GM18868 (cell line): ENCODE data around the gene ADTRP.
"Not testable (repeated sequence)": the region's sequence is repeated elsewhere in the genome, so short reads cannot be mapped to it uniquely, and the experiment has no call there.

ENCODE experiments used
- ATAC-seq: cut with Tn5 transposase; IDR thresholded peaks from one replicate; pipeline ENCODE4 v1.9.1; 2021; ENCODE audit warnings: mild to moderate bottlenecking, moderate library complexity; ENCODE audit not compliant: unreplicated experiment

The ADTRP gene

GRCh38 chr6:11702500-11703130 is 76.0 kb downstream of the ADTRP start:
- ATAC-seq, result no peak

GRCh38 chr6:11702089-11702488 is 76.5 kb downstream of the ADTRP start:
- no peak for ATAC-seq

GRCh38 chr6:11701573-11701972 is 77.0 kb downstream of the ADTRP start:
- ATAC-seq, result no peak

DNA sequence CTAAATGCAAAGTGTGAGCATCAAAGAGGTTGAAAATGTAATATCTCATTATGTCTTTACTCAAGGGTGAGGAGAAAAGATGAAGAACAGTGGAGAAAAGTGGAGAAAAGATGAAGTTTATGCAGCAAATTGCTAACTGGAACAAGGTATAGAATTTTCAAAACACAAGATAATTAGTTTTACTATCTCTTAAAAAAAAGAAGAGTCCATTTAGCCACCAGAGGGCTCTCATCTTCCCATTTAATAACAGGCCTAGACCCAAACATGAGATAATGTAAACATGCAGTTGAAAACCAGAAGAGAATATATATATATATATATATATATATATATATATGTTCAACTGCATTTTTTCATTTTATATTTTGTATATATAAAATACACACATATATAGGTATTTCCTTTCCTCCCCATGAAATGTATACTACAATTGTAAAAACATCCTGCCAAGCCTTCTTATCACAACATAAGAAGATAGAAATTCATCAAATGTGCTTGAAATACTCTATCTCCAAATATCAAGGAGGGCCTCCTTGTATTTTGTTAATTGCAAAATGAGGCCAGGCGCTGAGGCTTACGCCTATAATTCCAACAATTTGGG is 78.4 kb downstream of the ADTRP start:
- ATAC-seq, result no peak

GRCh38 chr6:11699576-11699975 is 79.0 kb downstream of the ADTRP start:
- no peak for ATAC-seq

DNA sequence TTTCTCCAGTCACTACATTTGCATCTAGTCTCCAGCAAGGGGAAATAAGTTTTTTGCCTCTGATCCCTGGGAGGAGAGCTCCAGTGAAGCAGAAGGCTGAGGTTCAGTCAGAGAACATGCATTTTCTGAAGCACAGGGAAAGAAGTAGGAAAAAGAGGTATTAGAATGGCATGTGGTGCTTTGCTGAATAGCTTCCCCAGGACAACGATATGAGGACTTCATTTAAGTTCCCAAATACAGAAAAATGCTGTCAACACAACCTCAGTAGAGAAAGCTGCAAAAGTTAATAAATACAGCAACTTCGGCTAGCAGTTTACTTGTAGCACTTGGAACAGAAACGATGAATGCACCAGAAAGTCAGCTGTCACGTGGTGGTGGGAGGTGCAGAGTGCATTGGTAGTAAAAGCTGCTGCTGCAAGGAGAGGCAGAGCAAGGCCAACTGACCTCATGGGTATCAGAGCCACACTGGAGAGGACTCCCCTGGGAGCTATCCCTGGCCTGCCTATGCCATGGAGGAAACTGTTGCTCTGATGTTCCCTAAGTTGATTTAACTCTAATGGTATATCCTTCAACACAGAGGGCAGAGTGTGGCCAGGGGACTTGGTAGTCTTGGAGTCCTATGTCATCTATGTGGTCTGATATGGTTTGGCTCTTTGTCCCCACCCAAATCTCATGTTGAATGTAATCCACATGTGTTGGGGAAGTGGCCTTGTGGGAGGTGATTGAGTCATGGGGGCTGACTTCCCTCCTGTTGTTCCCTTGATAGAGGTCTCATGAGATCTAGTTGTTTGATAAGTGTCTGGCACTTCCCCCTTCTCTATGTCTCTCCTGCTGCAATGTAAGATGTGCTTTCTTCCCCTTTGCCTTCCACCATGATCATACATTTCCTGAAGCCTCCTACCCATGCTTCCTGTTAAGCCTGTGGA is 85.9 kb downstream of the ADTRP start:
- ATAC-seq, result no peak

DNA sequence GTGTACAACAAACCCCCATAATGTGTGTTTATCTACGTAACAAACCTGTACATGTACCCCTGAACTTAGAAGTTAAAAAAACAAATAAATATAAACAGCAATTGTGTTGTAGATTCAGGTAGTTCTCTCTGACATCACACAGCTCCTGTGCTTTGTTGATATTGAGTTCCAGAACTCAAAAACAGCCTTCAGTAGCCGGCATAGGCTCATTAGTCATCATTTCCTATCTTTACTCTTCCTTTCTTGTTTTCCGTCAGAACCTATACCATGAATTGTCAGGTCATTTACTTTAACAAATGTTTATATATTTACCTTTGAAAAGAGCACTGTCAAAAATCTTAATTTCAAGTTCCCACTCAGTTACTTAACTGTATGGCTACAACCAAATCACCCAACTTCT is 88.8 kb downstream of the ADTRP start:
- ATAC-seq, result no peak

GRCh38 chr6:11689400-11689799 is 89.2 kb downstream of the ADTRP start:
- ATAC-seq, result not testable (repeated sequence)

- ATAC-seq, result no peak
Observed at GRCh38 chr6:11688425-11688709, 90.2 kb downstream of the ADTRP start.

DNA sequence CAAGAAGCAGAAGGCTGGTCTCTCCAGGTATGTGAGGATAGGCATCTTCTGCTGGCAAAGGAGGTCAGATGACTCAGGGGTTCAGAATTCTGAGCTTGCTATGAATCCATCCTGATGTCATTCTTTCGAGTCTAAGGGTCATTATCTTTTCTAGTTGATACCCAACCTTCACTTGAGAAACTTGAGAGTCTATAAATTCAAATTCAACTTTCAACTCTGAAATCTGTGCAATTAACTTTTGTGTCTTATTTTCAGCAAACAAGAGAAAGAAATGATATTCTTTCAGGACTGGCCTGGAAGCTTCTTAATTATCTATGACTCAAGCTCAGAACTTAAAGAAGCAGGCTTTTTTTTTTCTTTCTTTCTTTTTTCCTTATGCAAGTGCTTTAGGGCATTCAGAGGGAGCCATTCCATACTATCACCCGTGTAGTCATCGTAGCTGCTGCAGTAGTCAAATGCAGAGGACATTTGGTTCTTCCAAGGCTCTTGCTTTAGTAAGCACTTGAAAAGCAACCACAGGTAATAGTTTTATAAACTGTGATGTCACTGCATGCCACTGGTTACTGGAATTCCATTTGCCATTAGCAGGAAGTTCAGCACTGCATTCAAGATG is 93.0 kb downstream of the ADTRP start:
- ATAC-seq, result no peak

GRCh38 chr6:11684901-11685480 is 93.6 kb downstream of the ADTRP start:
- ATAC-seq, result no peak

GRCh38 chr6:11683871-11684270 is 94.7 kb downstream of the ADTRP start:
- no peak for ATAC-seq

DNA sequence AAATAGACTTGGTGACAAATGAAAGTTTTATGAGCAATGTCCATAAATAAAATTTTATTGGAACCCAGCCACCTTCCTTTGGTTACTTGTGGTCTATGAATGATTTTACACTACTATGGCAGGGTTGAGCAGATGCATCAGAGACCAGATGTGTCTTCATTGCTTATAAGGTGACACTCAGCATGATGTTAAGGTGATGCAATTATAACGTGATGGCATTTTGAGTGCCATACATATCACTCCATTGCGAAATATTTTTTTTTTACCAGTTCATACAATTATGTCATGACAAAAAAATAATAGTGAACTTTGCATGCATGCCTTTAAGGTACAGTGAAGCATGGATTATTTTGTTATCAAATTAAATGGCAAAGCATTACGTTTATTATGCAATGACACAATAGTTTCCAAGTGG is 96.0 kb downstream of the ADTRP start:
- ATAC-seq, result no peak

- ATAC-seq, result no peak
Observed at GRCh38 chr6:11681770-11682169, 96.8 kb downstream of the ADTRP start.

DNA sequence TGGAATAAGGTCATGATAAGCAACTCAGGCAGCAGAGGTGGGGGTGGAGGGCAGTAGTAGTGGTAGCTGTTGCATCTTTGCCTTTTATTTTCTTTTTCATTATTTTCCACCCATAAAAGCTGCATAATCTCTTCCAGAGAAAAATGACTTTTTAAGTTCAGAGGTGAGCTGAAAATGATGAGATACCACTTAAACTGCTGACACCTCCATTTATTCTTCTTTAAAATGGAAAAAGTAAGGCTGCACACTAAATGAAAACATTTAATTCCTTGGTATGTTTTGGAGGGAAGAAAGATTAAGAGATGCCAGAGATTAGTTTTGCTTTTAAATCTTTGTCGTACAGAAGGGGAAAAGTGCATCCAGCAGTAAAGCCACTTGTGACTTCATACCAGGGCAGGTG is 97.2 kb downstream of the ADTRP start:
- no peak for ATAC-seq

- not testable (repeated sequence) for ATAC-seq
Observed at GRCh38 chr6:11680479-11680878, 98.1 kb downstream of the ADTRP start.

- ATAC-seq, result no peak
Observed at GRCh38 chr6:11679099-11679498, 99.5 kb downstream of the ADTRP start.

DNA sequence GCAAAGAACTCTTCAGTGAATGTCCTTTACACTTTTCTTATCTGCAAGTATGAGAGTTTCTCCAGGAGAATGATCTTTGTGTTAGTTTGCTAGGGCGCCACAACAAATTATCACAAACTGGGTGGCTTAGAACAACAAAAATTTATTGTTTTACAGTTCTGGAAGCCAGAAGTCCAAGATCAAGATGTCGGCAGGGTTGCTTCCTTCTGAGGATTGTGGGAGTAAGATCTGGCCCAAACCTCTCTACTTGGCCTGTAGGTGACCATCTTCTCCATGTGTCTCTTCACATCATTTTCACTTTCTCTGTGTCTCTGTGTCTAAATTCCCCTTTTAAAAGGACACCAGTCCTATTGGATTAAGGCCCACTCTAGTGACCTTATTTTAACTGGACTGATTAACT is 103.0 kb downstream of the ADTRP start:
- ATAC-seq, result no peak

- ATAC-seq, result no peak
Observed at GRCh38 chr6:11672669-11673068, 105.9 kb downstream of the ADTRP start.

- no peak for ATAC-seq
Observed at GRCh38 chr6:11672256-11672655, 106.3 kb downstream of the ADTRP start.

DNA sequence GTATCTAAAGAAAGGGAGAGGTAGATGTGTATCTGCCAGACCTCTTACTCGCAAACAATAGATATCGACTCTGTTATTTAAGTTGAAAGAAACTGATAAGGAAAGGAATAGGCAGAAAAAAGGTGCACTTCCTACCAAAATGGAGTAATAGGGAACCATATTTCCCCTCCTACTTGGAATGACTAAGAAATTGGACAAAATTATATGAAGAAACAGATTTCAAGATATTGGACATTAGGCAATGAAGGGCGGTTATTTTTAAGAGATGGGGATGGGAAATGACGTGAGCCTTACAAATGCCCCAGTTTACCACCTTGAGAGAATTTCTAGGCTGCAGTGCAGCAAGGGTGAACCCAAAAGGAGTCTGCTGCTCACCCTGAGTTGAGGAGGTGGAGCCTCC is 108.9 kb downstream of the ADTRP start:
- ATAC-seq, result no peak
